HepG2 (cell line): ENCODE measurements around the gene FAM131C. TPM values are rescaled to one million over a fixed set of nuclear protein-coding genes. Genes with fewer than 3 reads are reported as not detected.
"Not testable (repeated sequence)": the region's sequence is repeated elsewhere in the genome, so short reads cannot be mapped to it uniquely, and the experiment has no call there.

Experiments
- ATAC-seq: fragments of 200-7000 bp; cut with Tn5 transposase; 3 replicates; pipeline ENCODE4 v1.9.1; 2020; ENCODE audit warnings: mild to moderate bottlenecking, moderate library complexity
- BruUV-seq: library from RNA; stranded (reverse); fragments of 400-500 nt; replicated peaks from 2 replicates; lab custom pipeline; 2021; lab: Mats Ljungman, UMichigan
- CTCF ChIA-PET: fragments of 300-600 bp; formaldehyde crosslinking; extraction: SDS; loops from one replicate; lab custom pipeline; 2021; ENCODE audit warnings: low total read pairs, inconsistent platforms, low intra/inter-chr PET ratio; lab: Yijun Ruan, JAX
- POLR2A ChIA-PET: fragments of 350-600 bp; sonication (Branson Sonifier 250); formaldehyde crosslinking; loops from one replicate; lab custom pipeline; 2020; ENCODE audit warnings: antibody characterized with exemption, inconsistent platforms; lab: Yijun Ruan, JAX
- DNase-seq: peaks from one replicate; pipeline ENCODE4 v3.0.0-alpha.2; 2015; ENCODE audit warnings: low spot score
- FAIRE-seq: peaks from 3 replicates; lab custom pipeline; 2011; peaks lifted over from hg19 to GRCh38; lab: Jason Lieb, UNC
- H2AFZ ChIP-seq: one replicate; pipeline ENCODE4 v1.6.1; 2011; ENCODE audit warnings: low read length, inconsistent platforms
- H3K27ac ChIP-seq: fragments of 300-600 bp; 3 replicates; pipeline ENCODE4 v1.8.0; 2011; ENCODE audit warnings: mixed run types, mild to moderate bottlenecking, mixed read lengths, low read length, inconsistent platforms; ENCODE audit not compliant: insufficient read depth; ENCODE audit errors: extremely low read length
- H3K27me3 ChIP-seq, 2 experiments: fragments of 200-600 bp in 1 of 2; 2 replicates in 1 of 2; 3 replicates in 1 of 2; pipeline versions ENCODE4 v1.6.0 to v1.8.0; 2011; ENCODE audit warnings: low read length in 2 of 2, mild to moderate bottlenecking in 2 of 2, moderate library complexity in 2 of 2, inconsistent platforms in 1 of 2; ENCODE audit not compliant: insufficient read depth in 2 of 2, control insufficient read depth in 1 of 2
- H3K36me3 ChIP-seq, 2 experiments: fragments of 200-600 bp in 1 of 2; replicated peaks in 1 of 2; 2 replicates in 1 of 2; 3 replicates in 1 of 2; pipeline versions ENCODE4 v1.5.1 to v1.8.0; 2011; ENCODE audit warnings: low read length in 2 of 2, inconsistent platforms in 1 of 2; ENCODE audit not compliant: insufficient read depth in 2 of 2, control insufficient read depth in 1 of 2
- H3K4me1 ChIP-seq: 2 replicates; pipeline ENCODE4 v1.5.1; 2012; ENCODE audit warnings: low read length, inconsistent platforms; ENCODE audit not compliant: insufficient read depth
- H3K4me2 ChIP-seq: 2 replicates; pipeline ENCODE4 v1.6.0; 2011; ENCODE audit warnings: low read depth, low read length, inconsistent platforms
- H3K4me3 ChIP-seq, 3 experiments: fragments of 200-600 bp in 1 of 3; sonication (generic), shearing (Covaris generic) in 1 of 3; replicated peaks in 1 of 3; 2 replicates each; pipeline ENCODE4 v1.5.1; 2011 to 2016; ENCODE audit warnings: low read length in 3 of 3, inconsistent platforms in 2 of 3, low read depth in 2 of 3, mild to moderate bottlenecking in 2 of 3, control low read depth in 1 of 3, mixed read lengths in 1 of 3; ENCODE audit not compliant: insufficient read depth in 1 of 3
- H3K79me2 ChIP-seq: one replicate; pipeline ENCODE4 v1.6.1; 2011; ENCODE audit warnings: low read length, inconsistent platforms; ENCODE audit not compliant: insufficient read depth
- H3K9ac ChIP-seq: 2 replicates; pipeline ENCODE4 v1.6.0; 2011; ENCODE audit warnings: mild to moderate bottlenecking, low read depth, low read length, inconsistent platforms; ENCODE audit not compliant: insufficient read depth
- H3K9me3 ChIP-seq: 2 replicates; pipeline ENCODE4 v1.5.1; 2012; ENCODE audit warnings: mild to moderate bottlenecking, low read length
- H4K20me1 ChIP-seq: 2 replicates; pipeline ENCODE4 v1.6.0; 2011; ENCODE audit warnings: inconsistent platforms, mild to moderate bottlenecking, low read length, moderate library complexity; ENCODE audit not compliant: insufficient read depth
- KDM5B ChIP-seq: sonication (generic); formaldehyde crosslinking; IDR thresholded peaks from 2 replicates; pipeline ENCODE4 v1.4.0; 2020; ENCODE audit warnings: missing genetic modification reagents, mild to moderate bottlenecking, borderline replicate concordance
- LCORL ChIP-seq, 2 experiments: fragments of 450-650 bp in 1 of 2; sonication (generic) in 1 of 2; formaldehyde crosslinking in 1 of 2; IDR thresholded peaks; 2 replicates each; pipeline versions ENCODE4 v1.5.0 to v1.6.1; 2017 to 2020; ENCODE audit warnings: antibody characterized with exemption in 1 of 2, missing genetic modification reagents in 1 of 2
- PHB2 ChIP-seq: fragments of 450-650 bp; IDR thresholded peaks from 2 replicates; pipeline ENCODE4 v1.6.1; 2018; ENCODE audit not compliant: partially characterized antibody
- ZNF260 ChIP-seq: sonication (generic); formaldehyde crosslinking; IDR thresholded peaks from 2 replicates; pipeline ENCODE4 v1.4.0; 2020; ENCODE audit warnings: missing genetic modification reagents, low read depth, mild to moderate bottlenecking, borderline replicate concordance
- ZNF446 ChIP-seq: sonication (generic); formaldehyde crosslinking; IDR thresholded peaks from 2 replicates; pipeline ENCODE4 v1.5.0; 2020; ENCODE audit warnings: mild to moderate bottlenecking, missing genetic modification reagents
- ZNF543 ChIP-seq: sonication (generic); formaldehyde crosslinking; IDR thresholded peaks from 2 replicates; pipeline ENCODE4 v1.4.0; 2020; ENCODE audit warnings: mild to moderate bottlenecking, missing genetic modification reagents
- ZNF589 ChIP-seq: sonication (generic); formaldehyde crosslinking; conservative IDR thresholded peaks from 2 replicates; pipeline ENCODE4 v1.8.0; 2022; ENCODE audit warnings: mild to moderate bottlenecking, moderate library complexity, missing genetic modification reagents
- WGBS: methylation state at CpG from one replicate; pipeline ENCODE4 v1.1.6; 2017; ENCODE audit warnings: low lambda C conversion rate; 5-methylcytosine and 5-hydroxymethylcytosine counted together
- in situ Hi-C: cut with HindIII; loops from 2 replicates; pipeline ENCODE4 v1.10.0; 2017; ENCODE audit warnings: low pct_unique_long_range_greater_than_20kb; ENCODE audit not compliant: extremely low pct_ligation_motif_present
- intact Hi-C: fragments of 100-400 bp; cut with micrococcal nuclease; formaldehyde crosslinking; loops from one replicate; pipeline ENCODE4 v1.10.0; 2022; ENCODE audit not compliant: unreplicated experiment
- polyA plus RNA-seq, 8 experiments: library from polyadenylated mRNA; depleted of rRNA in 3 of 8; stranded (reverse) in 7 of 8; unstranded in 1 of 8; fragments of >200 nt; fragmentation: Illumina TruSeq in 4 of 8; extraction: Trizol in 4 of 8; gene quantifications; 2 replicates each; pipeline versions ENCODE4 v1.2.1 to v1.2.3, GENCODE V29; 2011 to 2016; ENCODE audit warnings: low read depth in 4 of 8, missing spikeins in 1 of 8, mixed read lengths in 1 of 8; ENCODE audit not compliant: insufficient read depth in 1 of 8
- total RNA-seq, 5 experiments: library from RNA; depleted of rRNA; stranded (reverse); fragments of >200 nt; fragmentation: Illumina TruSeq; extraction: Trizol; gene quantifications; 2 replicates each; pipeline ENCODE4 v1.2.3, GENCODE V29; 2016; ENCODE audit warnings: low read depth in 1 of 5
- TF ChIP-seq, protein P1 (sequence below): sonication (generic); formaldehyde crosslinking; IDR thresholded peaks from 2 replicates; pipeline ENCODE4 v1.4.0; 2020; ENCODE audit warnings: missing genetic modification reagents, borderline replicate concordance

The FAM131C gene
- total and polyA plus RNA-seq, 2 of the 13 experiments (the other 11 are each of a cell fraction or from before 2014, with no cell fraction given), result 0.07 TPM; not detected in 1

DNA sequence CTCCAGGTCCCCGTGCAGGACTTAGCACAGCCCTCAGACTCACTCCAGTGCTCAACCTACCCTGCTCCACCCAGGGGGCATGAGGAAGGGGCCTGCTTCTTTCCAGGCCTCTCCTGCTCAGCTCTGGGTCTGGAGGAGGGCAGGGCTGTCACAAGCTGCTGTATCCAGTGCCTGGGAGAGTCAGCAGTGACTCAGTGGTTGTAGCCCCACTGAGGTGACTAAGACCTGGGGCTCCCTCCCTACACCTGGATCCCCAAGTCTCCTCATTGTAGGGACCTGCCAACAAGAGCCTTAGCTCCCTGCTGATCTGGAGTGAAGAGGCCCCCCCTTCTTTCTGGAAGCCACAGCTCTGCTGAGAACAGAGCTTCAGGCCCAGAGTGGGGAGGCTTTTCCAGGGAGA, 36.1 kb upstream of the FAM131C start (continued):
- TF ChIP-seq, protein P1, sequence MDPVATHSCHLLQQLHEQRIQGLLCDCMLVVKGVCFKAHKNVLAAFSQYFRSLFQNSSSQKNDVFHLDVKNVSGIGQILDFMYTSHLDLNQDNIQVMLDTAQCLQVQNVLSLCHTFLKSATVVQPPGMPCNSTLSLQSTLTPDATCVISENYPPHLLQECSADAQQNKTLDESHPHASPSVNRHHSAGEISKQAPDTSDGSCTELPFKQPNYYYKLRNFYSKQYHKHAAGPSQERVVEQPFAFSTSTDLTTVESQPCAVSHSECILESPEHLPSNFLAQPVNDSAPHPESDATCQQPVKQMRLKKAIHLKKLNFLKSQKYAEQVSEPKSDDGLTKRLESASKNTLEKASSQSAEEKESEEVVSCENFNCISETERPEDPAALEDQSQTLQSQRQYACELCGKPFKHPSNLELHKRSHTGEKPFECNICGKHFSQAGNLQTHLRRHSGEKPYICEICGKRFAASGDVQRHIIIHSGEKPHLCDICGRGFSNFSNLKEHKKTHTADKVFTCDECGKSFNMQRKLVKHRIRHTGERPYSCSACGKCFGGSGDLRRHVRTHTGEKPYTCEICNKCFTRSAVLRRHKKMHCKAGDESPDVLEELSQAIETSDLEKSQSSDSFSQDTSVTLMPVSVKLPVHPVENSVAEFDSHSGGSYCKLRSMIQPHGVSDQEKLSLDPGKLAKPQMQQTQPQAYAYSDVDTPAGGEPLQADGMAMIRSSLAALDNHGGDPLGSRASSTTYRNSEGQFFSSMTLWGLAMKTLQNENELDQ (CRISPR knock-in tag), result no peak
- TF ChIP-seq PHB2 (no peak), KDM5B (CRISPR knock-in tag) (no peak), ZNF446 (no peak), ZNF260 (CRISPR knock-in tag) (no peak), ZNF589 (CRISPR knock-in tag) (no peak), LCORL (IDR thresholded peaks at IDR 0.05) (no peak), LCORL (CRISPR knock-in tag; IDR thresholded peaks at IDR 0.05) (no peak), ZNF543 (no peak)

DNA sequence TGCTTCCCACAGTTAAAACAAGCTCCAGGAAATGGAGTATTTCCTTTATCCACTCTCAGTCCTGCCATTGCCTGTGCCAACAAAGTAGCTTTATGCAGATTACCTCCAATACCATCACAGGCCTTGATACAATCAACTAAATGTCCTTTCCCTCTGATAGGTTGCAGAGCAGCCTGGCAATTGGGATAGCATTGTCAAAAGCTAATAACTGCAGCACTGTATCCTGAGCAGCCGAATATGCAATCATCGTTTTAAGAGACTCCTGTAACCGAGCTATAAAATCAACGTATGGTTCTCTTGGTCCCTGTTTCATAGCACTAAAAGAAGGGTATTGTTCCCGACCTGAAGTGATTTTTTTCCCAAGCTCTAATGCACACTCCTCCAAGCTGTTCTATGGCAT, 33.6 kb upstream of the FAM131C start:
- H2AFZ ChIP-seq, DNase-seq, in situ Hi-C loops, H4K20me1 ChIP-seq, H3K36me3 ChIP-seq, H3K4me2 ChIP-seq, intact Hi-C loops, ATAC-seq, FAIRE-seq, CTCF ChIA-PET, H3K27ac ChIP-seq, H3K4me3 ChIP-seq, H3K9ac ChIP-seq, H3K79me2 ChIP-seq, BruUV-seq, H3K9me3 ChIP-seq: not testable (repeated sequence)
- POLR2A ChIA-PET, result interaction anchor here (0.6 kb wide), 1 partner anchor 266 kb away, joined by 3 read pairs; no protein-coding TSS in a partner anchor
- peaks cover 27% of the 10 kb centered on the region for H3K4me1 ChIP-seq
- peaks cover 4 to 20% of the 10 kb centered on the region in 2 experiments; a peak in 4 of 5 replicates for H3K27me3 ChIP-seq
- 13% methylated on average over 5 of the region's 5 CpGs for WGBS
